Measurements from ENCODE around the gene PAGR1. TPM values are rescaled to one million over a fixed set of nuclear protein-coding genes. Genes with fewer than 3 reads are reported as not detected.

Gene PAGR1
- total and polyA plus RNA-seq, 12 donors, result 9.6 to 35.1 (median 13.0) TPM

GRCh38 chr16:29807426-29808218 lies 8.3 kb upstream of the PAGR1 start:
- Histone ChIP-seq H3K4me3 (peak overlapping the region; percentile 38 to 67 (median 58)), H3K36me3 (peaks cover 0 to 25% (median 14%) of the 10 kb centered on the region in 9 donors), H3K27me3 (peaks cover 0 to 12% (median 0%) of the 10 kb centered on the region in 7 donors), H3K27ac (peak overlapping the region; percentile 72 to 97 (median 92)), H3K9me3 (no peaks in the 10 kb centered on the region), H3K4me1 (peaks cover 31 to 65% (median 63%) of the 10 kb centered on the region in 9 donors)
- intact Hi-C loops (cut with DNase I), result loop anchor here in 1 of 10 donors (10.0 kb wide), 1 partner anchor 167 kb away; the partner anchor contains the start of gene TAOK2
- peak; percentile 90 to 95 for DNase-seq
- peak; percentile 12 to 56 (median 34) for ATAC-seq
- peak in 8 of 9 donors; percentile 17 to 68 (median 46) for TF ChIP-seq CTCF (IDR thresholded peaks at IDR 0.05)
- 2 to 4% methylated on average over 69 of the region's 69 CpGs for WGBS, 2 donors

DNA sequence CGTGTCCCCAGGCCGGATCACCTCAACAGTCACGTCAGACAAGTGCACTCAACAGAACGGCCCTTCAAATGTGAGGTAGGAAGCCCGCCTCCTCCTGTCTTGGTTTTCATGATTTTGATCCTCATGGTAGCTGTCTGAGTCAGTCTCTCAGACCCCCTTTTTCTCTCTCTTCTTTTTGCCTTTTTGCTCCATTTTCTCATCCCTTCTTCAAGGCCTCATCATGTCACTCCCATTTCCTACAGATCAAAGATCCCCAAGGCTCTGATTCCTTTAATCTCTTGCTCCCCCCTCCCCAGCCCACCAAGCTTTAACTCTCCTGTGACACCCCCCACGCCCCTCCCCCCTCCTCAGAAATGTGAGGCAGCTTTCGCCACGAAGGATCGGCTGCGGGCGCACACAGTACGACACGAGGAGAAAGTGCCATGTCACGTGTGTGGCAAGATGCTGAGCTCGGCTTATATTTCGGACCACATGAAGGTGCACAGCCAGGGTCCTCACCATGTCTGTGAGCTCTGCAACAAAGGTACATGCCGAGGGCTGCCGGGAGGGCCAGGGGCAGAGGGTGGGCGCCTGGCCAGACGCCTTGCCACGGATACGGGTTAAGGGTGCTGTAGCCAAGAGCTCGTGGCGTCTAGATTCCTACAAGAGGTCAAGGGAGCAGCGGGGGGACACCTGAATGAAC lies 7.6 kb upstream of the PAGR1 start:
- H3K27ac ChIP-seq, result peak overlapping the region; percentile 44 to 97 (median 92)
- no peak for ATAC-seq
- peaks cover 0 to 22% (median 14%) of the 10 kb centered on the region in 9 donors for H3K36me3 ChIP-seq
- DNase-seq, result peak in 1 of 2 donors; percentile 29
- H3K9me3 ChIP-seq, result no peaks in the 10 kb centered on the region
- TF ChIP-seq CTCF (IDR thresholded peaks at IDR 0.05), result no peak
- peaks cover 0 to 16% (median 0%) of the 10 kb centered on the region in 7 donors for H3K27me3 ChIP-seq
- intact Hi-C loops (cut with DNase I), result loop anchor here in 1 of 10 donors (10.0 kb wide), 1 partner anchor 166 kb away; the partner anchor contains the start of gene TAOK2
- H3K4me3 ChIP-seq, result peak overlapping the region; percentile 9 to 67 (median 58)
- H3K4me1 ChIP-seq, result peaks cover 31 to 72% (median 70%) of the 10 kb centered on the region in 9 donors
- 43 to 44% methylated on average over 25 of the region's 25 CpGs for WGBS, 2 donors

- H3K4me3 ChIP-seq, result peak overlapping the region in 6 of 10 donors; percentile 52 to 67 (median 62)
- 72 to 74% methylated on average over 30 to 31 of the region's 31 CpGs for whole genome bisulfite sequencing, 2 donors
- peaks cover 0 to 22% (median 14%) of the 10 kb centered on the region in 9 donors for H3K36me3 ChIP-seq
- no peak for DNase-seq
- intact Hi-C loops (cut with DNase I), result loop anchor here in 1 of 10 donors (10.0 kb wide), 1 partner anchor 166 kb away; the partner anchor contains the start of gene TAOK2
- peaks cover 0 to 16% (median 0%) of the 10 kb centered on the region in 7 donors for H3K27me3 ChIP-seq
- peak overlapping the region in 8 of 10 donors; percentile 86 to 97 (median 93) for H3K27ac ChIP-seq
- no peaks in the 10 kb centered on the region for H3K9me3 ChIP-seq
- peaks cover 31 to 73% (median 67%) of the 10 kb centered on the region in 9 donors for H3K4me1 ChIP-seq
- ATAC-seq, result no peak
- TF ChIP-seq CTCF (IDR thresholded peaks at IDR 0.05), result no peak
Observed at GRCh38 chr16:29809031-29809747, 6.8 kb upstream of the PAGR1 start.
